IPS DF 4.7 (cell line): ENCODE results near the gene WDR44.
"Not testable (repeated sequence)": the region's sequence is repeated elsewhere in the genome, so short reads cannot be mapped to it uniquely, and the experiment has no call there.

ENCODE experiments used
- DNase-seq: peaks from one replicate; pipeline ENCODE4 v3.0.0-alpha.2; 2013; ENCODE audit warnings: low spot score; ENCODE audit errors: extremely low read depth

Gene WDR44, protein sequence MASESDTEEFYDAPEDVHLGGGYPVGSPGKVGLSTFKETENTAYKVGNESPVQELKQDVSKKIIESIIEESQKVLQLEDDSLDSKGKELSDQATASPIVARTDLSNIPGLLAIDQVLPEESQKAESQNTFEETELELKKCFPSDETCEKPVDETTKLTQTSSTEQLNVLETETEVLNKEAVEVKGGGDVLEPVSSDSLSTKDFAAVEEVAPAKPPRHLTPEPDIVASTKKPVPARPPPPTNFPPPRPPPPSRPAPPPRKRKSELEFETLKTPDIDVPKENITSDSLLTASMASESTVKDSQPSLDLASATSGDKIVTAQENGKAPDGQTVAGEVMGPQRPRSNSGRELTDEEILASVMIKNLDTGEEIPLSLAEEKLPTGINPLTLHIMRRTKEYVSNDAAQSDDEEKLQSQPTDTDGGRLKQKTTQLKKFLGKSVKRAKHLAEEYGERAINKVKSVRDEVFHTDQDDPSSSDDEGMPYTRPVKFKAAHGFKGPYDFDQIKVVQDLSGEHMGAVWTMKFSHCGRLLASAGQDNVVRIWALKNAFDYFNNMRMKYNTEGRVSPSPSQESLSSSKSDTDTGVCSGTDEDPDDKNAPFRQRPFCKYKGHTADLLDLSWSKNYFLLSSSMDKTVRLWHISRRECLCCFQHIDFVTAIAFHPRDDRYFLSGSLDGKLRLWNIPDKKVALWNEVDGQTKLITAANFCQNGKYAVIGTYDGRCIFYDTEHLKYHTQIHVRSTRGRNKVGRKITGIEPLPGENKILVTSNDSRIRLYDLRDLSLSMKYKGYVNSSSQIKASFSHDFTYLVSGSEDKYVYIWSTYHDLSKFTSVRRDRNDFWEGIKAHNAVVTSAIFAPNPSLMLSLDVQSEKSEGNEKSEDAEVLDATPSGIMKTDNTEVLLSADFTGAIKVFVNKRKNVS

DNA sequence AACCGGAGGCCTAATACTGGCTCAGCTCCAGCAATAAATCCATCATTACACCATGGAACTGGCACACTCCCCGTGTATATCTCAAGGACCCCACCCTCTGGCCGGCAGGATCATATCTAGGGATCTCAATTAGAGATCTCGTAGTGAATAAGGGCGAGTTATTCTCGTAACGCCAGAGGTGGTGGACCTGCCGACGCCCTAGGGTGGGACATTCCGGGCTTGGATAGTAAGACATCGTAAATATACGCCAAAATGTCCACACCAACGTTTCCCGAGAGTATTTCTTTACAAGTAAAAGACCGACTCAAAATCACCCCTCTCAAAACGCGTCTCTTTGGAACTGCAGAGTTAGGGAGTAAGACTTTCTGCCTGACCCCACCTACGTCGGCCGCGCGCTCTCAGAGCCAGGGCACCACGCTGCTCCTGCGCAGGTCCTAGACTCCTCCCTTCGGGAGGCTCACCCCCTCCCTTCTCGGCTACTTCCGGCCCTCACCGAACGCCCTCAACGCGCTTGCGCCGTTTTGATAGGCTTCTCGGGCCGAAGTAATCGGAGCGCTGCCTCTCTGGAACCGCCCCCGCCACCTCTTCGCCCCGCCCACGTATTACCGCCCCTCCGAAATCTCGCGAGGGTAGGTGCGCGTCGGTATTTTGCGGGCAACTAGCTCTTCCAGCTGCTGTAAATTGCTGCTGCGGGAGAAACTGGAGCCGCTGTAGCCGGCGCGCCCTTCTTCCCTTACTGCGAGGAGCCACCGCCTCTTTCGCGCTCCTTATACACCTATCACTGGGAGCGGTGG lies at the start of gene WDR44:
Gene WDR44 (plus strand): TSS at position 643 of the 794 bp plus-strand sequence. CDS start 398 bp downstream, outside the sequence.
- peak; percentile 49 for DNase-seq

GRCh38 chrX:118305827-118306226 lies 40.1 kb upstream of the WDR44 start:
- not testable (repeated sequence) for DNase-seq

- no peak for DNase-seq
These were observed 30.4 kb upstream of the WDR44 start for GRCh38 chrX:118315529-118315928.

- DNase-seq: no peak
These were observed 21.3 kb upstream of the WDR44 start for GRCh38 chrX:118324588-118324987.

DNA sequence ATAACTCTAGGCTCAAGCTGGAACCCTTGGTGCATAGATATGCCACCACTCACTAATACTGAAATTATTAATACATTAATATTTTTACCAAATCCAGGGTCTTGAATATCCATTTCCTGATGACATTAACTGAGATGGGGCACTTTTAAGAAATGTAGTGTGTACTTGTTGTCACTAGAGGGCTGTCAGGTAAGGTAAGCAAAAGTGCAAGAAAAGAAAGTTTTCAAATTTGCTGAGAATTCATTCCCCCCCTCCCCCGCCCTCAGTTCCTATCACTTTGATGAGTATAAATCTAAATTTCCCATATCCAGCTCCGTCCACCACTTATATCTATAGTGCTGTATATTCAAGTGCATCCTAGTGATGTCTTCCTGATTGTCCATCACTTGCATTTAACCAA lies 20.5 kb upstream of the WDR44 start:
- no peak for DNase-seq

DNA sequence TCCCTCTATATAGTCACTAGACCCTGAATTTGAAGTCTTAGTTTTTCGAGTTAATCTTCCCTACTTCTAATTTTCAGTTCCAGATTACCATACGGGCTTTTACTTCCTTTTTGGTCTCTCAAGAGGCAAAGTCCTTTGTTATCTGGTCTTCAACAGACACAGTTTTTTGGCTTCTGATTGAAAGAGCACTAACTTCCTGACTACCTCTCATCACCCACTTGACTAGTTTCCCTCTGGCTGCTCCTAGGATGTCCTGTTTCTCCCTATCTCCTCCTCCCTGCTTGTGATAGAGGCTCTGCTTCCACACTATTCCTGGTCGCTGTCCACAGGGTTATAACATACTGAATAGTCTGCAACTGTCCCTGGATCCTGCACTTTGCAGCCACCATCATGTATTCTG lies 16.7 kb upstream of the WDR44 start:
- no peak for DNase-seq

DNA sequence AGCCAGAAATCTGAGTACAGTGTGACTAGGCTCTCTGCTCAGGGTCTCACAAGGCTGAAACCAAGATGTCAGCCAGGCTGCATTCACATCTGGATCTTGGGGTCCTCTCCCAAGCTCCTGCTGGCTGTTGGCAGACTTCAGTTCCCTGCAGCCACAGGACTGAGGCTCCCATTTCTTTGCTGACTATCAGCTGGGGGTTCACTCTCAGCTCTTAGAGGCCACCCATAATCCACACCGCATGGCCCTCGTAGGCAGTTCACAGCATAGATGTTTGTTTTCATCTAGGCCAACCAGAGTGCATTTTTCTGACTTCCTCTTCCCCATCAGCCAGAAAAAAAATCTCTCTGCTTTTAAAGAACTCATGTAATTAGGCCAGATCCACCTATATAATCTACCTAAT lies 8.2 kb upstream of the WDR44 start:
- DNase-seq: no peak

GRCh38 chrX:118338930-118339329 lies 7.0 kb upstream of the WDR44 start:
- DNase-seq: no peak

DNA sequence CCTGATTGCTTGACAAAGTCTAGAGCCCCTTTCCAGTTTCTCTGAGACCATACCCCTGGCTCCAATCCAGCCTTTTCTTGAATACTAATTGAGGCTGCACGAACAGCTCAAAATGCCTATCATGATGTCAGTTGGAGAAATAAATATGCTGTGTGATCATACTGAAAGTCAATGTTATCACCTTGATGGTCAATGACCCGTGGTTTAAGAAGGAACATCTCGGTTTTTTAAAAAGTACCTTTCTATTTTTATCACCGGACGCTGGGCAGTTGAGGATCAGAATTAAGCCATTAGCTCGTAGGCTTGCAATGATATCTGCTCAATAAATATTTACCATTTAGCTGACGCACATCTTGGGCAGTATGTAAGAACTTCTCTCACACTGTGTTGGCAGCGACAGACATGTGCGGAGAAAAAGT lies 852 bp upstream of the WDR44 start:
- DNase-seq: no peak

DNA sequence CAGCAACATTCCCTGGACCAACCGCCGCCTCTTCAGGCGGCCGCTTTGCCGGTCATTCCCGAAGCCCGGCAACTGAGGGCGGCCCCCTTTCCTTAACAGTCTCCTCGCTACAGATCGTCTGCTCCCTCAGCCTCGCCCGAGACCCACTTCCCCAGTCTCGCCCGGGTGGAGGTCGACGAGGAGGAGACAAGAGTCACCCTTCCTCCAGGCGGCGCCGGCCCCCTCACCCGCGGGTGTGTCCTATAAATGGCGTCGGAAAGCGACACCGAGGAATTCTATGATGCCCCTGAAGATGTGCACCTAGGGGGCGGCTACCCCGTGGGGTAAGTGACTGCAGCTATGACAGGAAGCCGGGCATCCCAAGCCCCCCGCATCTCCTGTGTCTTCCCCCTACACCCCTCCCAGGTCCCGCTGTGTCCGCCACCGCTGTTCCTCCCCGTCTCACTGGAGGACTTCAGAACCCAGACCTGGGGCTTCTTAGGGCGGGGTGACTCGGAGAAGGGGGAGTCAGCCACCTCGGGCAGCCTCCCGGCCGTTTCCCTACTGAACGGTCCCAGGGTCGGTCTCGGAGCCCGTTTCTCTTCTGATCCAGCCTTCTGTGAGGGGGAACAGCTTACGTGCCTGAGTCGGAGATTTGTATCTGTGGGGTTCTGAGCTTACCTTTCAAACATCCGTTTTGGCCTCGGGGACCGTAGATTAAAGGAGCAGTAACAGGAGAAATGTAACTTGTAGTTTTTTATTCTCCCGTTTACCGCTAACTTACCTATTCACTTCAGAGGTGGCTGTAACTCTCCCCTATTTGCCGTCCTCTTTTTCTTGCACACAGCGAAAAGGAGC lies 570 bp downstream of the WDR44 start:
- no peak for DNase-seq

GRCh38 chrX:118347131-118347530 lies 1.2 kb downstream of the WDR44 start:
- no peak for DNase-seq

DNA sequence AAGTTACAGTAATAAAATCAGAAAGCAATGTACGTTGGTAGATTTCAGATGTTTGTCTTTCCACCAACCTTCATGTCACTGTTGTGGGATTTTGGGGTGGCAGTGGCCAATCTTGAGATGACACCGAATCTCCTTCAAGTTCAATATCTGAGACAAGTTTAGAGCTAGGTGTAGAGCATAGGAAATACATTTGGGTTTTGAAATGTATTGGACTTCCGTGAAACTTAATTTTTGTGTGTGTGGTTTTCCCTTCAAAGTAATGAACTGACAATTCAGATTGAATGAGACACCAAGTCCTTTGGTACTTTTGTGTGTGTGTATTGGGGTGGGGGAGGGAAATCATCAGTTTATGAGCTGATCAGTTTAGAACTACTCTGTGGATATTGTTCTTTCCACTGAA lies 1.8 kb downstream of the WDR44 start:
- no peak for DNase-seq

DNA sequence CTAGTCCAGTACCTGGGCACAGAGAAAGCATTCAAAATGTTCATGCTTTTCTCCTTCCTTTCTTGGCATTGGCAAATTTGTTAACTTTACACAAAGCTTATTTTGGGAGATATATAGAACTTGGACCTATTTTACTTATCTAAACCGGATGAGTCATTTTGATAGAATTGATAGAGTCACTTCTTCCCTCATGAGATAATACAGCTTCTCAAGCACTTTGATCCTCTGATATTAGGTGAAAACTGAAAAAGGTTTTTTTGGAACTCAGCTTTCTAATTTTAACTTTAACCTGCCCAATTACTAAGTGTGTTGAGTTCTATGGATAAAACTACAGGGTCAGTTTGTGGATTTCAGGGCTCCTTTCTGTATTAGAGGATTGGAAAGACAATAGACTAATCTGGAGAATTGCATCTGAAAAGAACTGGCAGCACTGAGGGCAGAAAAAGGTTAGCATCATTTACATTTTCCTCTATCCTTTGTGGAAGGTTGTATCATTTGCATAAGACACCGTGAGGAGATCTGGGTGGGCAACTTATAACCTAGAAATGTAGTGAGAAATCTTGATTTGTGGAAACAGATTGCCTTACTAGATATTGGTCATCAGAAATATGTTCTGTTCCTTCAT lies 2.4 kb downstream of the WDR44 start:
- DNase-seq: no peak

- DNase-seq: no peak
These were observed 3.3 kb downstream of the WDR44 start for GRCh38 chrX:118349188-118349587.

DNA sequence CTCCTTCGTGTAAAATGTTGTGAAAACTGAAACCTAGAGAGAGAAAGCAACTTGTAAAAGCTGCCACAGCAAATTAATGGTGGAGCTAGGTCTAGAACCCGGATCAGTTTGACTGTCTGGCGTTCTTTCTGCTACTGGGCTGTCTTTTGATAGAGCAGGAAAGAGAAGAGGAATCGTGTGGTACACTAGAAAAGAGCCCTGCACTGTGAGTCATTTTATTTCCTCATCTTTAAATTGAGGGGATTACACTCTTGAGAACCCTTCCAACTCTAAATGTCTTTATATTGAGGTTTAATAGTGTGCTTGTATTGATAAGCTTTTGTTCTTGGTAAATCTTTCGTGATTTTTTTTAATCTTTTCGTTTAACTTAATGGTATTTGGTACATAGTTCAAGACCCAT lies 4.3 kb downstream of the WDR44 start:
- DNase-seq: no peak

- no peak for DNase-seq
These were observed 4.8 kb downstream of the WDR44 start for GRCh38 chrX:118350706-118351105.

DNA sequence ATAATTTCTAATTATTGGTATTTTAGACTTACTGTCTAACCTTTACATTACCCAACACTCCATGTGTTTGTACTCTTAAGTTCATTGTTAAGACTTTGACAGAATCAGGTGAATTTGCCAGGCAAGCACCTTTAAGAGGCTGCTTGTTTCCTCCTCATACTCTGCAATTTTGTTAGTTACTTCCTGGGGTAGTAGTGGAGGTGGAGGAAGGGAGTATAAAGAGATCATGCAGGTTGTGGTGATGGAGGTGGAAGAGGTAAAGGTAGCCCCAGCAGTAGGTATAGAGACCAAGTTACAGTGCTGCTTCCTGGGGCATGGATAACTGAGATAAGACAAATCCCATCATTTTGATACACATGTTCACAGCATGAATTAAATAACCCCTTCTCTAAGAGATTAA lies 6.7 kb downstream of the WDR44 start:
- DNase-seq: no peak

GRCh38 chrX:118353081-118353850 lies 7.4 kb downstream of the WDR44 start:
- DNase-seq: no peak

DNA sequence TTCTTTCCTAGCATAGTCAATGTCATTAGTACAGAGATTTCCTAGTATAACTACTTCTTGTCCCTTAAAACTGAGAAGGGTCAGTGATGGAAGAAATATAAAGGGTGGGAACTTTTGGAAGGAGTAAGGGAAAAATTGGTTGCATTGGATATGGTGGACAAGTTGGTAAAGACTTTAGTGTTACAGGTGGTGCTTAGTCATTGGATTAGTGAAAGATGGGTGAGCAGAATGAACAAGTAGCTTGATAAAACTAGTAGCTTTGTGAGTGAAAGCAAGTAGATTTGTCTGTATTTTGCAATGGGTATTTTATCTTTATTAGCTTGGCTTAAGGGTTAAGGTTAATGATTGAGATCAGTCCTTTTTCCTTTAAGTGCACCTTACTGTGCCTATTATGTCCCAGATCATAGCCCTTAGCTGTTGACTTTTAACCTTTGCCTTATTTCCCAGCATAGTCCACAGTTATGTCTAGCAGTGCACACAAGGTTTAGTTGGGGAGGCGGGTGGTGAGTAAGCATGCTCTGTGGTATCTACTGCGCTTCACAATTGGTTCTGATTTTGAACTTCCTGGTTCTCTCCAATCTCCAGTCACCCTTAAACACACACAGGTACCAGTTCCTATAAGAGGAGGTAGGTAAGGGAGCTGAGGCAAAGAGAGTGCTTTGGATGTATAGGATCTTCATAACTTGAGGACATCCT lies 9.5 kb downstream of the WDR44 start:
- no peak for DNase-seq
